Measurements from ENCODE around the gene PELI1.
"Not testable (repeated sequence)": the region's sequence is repeated elsewhere in the genome, so short reads cannot be mapped to it uniquely, and the experiment has no call there.

The PELI1 gene

DNA sequence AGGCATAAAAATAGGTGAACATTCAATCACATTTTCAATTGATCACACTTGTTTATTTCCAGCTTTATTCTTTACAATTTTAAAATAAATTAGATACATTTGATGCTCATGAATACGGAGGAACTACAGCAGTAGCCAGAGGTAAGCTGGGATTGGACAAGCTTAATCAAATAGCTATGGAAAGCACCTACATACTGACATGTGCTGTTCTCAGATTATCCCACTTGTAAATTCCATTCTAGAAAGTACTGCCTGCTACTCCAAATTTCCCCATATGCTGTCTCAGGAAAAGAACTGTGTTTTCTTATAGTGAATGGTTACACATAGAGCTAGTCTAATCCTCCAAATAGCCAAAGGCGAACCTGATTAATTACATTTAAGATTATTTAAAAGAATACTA is 24.2 kb downstream of the PELI1 start:
- DNase-seq: no peak

GRCh38 chr2:64119369-64119768 is 24.9 kb downstream of the PELI1 start:
- no peak for DNase-seq

DNA sequence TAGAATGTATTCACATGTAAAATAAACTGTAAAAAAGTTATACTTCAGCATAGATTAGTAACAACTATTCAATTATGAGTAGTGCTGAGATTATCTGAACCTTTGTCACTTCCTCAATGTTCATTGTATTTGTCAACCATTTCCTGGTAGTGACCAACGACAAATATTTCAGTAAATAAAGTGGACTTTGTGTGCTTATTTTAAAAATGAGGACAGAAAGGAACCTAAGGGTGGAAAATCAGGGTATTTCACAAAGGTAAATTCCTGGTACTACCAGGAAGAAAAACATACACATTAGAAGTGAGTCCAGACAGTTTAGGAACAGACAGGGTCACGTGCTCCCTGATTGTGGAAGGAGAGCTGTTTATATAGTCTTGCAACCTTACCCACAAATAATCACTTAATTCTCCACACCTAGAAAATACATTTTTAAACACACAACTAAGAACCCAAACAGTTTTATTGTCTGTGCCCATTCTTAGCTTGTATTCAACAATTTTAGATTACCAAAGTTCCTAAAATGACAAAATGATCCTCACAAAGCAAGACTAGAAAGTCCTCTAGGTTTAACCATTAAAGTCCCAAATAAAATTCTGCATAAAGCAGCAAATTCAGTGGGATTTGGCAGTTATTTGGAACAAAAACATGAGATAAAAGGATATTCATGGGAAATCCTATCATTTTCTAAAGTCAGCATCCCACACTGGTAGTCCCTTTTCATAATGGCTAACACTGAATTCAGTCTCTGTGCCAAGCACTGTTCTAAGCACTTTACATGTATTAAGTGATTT is 28.2 kb downstream of the PELI1 start:
- DNase-seq: no peak

DNA sequence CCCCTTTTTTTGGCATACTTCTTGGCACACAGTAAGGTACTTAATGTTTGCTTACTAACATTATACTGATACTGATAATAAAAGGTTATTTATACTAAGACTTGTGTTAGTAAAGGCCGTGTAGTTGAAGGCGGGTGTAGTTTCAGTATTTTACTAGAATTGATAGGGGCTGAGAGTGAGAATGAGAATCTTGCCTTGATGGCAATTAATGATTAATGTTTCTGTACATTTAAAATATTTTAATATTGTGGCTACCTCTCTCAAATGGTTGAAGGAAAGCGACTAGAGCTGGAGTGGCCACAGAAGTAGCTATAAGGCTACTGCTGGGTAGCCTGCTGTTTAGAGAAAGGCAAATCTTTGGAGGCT is 29.3 kb downstream of the PELI1 start:
- DNase-seq: no peak

DNA sequence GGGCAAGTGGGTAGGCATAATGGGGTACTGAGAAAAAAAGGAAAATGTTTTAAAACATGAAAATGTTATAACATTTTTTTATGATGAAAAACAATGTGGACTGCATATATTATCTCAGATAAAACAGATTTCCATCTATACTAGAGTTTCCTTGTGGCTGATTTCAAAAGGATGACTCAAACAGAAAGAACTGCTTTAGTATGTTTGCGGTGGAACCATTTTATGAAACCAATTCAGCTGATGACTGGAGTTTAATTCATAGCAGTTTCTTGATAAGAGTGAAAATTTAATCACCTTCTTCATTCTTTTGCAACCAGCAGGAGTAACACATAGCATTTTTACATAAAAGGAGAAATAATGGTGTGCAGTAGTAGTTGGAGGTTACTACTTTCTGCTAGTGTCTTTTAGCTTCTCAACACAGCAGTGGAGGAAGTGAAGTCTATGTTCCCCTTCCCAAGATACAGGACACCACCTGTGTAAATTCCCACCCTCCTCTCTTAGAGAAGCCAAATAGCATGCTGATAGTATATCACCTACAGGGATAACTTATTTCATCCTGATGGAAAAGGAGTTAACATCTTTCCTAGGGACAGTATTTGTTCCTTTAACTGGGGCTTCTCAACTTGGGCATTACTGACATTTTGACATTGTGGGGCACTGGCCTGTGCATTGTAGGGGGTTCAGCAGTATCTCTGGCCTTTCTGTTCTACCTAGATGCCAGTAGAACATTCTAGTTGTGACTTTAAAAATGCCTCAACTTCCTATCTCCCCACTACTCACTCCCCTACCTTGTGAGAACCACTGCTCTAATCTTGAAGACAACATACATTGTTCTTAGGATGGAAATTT is 29.9 kb downstream of the PELI1 start:
- no peak for DNase-seq

- no peak for DNase-seq
These were observed 32.2 kb downstream of the PELI1 start for GRCh38 chr2:64112016-64112415.

DNA sequence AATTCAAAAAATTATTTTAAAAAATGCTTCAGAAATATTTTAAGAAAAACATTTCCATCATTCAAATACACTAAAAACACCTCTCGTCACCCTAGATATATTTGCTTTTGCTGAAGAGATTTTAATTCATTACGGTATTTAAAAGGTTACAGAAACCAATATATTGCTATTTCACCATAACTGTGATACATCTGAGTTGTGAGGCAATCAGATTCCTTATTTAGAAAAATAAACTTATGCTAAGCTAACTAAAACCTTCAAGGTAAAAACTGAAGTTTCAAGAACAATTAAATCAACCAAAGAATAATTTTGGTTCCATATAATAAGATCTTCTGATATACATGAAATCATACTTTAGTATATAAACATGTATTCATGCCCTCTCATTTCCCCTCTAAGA is 32.8 kb downstream of the PELI1 start:
- DNase-seq: no peak

GRCh38 chr2:64108666-64109241 is 35.5 kb downstream of the PELI1 start:
- no peak for DNase-seq

DNA sequence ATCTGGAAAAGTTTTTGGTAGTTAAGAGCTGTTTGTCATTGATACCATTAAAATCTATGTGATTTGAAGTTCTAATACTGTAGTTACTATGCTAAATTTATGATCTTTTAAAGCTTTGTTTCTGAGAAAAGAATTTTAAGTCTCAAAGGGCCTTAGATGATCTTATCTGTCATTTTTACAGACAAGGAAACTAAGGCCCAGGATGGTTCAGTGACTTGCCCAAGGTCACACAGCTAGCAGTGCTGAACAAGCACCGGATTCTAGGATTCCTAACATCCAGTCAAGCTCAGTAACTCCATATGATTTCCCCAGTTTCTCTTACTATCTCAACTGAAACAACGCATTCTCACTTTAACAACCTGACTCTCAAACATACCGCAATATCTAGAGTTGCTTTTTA is 37.7 kb downstream of the PELI1 start:
- DNase-seq: no peak

DNA sequence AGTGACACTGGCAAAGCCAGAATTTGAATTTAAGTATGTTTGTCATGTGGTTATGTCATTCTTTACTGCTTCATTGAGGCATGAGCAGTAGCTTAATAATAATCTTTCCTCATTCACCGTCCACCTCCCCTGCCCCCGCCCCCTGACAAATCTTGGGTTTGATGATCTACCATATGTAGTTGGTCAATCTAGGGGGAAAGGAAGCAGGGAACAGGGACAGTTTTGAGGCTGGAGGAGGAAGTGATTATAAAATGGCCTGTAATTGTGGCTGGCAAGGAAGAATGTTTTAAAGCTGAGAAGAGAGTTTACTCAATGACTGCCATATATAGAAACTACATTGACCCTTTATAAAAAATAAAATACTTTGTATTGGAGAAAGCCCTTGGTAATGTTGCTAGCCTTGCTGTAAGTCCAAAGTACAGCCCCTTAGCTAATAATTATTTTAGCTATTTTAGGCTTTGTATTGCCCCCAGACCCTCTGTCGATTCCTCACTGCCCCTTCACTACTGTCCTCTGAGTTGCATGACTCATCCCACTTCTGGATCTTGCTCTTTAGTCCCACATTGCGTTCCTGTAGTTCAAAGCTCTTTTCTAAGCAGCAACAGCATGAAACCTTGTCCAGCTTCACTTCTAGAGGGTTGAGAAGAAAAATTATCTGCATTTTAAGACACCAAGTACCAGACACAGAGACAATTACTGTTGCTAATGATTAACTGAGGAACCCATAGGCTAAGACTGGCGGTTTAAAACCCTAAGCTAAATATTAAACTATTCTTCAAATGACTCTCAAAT is 38.4 kb downstream of the PELI1 start:
- DNase-seq: no peak

- no peak for DNase-seq
These were observed 39.3 kb downstream of the PELI1 start for GRCh38 chr2:64104933-64105332.

DNA sequence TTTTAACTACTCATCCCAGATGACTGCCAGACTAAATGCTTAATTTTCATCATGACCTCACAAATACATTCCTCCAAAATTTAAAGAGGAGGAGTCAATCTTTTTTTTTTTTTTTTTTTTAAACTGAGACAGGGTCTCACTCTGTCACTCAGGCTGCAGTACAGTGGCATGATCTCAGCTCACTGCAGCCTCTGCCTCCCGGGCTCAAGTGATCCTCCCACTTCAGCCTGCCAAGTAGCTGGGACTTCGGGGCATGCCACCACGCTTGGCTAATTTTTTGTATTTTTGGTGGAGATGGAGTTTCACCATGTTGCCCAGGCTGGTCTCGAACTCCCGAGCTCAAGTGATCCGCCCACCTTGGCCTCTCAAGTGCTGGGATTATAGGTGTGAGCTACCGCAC is 41.5 kb downstream of the PELI1 start:
- DNase-seq: not testable (repeated sequence)

DNA sequence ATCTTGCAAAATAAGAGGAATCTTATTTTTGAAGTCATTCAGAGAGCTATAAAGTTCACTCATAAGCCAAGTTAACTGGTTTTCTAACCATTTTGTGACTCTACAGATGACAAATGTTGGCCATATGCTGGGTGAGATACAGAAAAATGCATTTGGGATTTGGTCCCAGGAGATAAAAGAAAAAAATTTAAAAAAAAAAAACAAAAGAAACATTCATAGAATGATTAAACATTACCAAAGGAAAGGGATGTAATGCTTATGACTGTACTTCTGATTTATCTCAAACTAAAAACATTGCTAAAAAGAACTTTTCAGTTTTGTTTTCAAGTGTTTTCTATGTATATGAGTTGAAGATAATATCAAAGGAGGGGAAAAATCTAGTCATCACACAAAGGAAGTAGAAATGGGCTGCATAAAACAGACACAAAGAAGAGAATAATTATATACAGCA is 43.1 kb downstream of the PELI1 start:
- DNase-seq: no peak

GRCh38 chr2:64100584-64100983 is 43.6 kb downstream of the PELI1 start:
- not testable (repeated sequence) for DNase-seq

DNA sequence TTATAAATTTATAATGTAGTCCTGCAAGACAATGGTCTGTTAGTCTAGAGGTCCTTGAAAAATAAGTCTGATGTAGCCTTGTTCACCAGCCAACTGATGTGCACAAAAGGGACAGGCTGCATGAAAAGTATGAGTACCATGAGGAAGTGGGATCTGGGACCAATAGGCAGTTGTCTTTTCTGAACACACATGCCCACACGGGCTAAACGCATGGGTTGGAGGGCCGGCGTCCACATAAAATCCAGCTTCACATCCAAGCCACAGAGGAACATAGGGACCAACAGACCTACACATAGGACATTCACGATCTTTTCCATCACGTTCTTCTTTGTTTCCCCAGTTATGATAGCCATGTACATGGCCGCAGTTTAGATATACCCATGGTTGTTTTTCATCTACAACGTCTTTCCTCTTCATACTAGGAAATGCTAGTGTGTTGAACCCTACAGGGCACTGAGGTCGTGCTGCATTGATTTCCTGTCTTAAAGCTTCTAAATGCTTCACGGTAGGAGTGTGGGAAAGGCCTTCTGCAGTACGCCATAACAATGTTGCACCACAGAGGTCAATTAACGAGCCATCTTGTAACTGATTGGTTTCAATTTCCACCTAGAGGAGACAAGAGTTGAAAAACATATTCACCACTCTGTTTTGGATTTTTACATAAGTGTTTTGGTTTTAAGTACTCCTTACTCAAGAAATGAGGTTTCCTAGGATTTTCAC is 49.4 kb downstream of the PELI1 start:
- no peak for DNase-seq

DNA sequence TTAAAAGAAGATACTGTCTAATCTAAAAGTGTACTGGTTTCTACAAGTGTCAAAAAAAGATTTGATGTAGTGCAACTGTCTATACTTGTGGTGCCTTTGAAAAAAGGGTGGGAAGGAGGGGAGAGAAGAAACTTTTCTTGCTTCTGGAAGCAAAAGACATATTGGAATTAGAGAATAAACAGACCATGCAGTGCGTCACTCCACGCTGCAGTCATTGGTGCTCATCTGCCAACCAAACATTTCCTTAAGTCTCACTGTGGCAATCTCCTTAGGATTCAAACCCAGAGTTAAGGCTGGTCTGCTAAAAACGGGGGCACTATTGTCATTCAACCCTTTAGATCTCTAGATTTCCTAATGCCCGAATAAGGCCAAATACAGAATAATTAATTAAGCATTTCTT is 50.9 kb downstream of the PELI1 start:
- DNase-seq: no peak

DNA sequence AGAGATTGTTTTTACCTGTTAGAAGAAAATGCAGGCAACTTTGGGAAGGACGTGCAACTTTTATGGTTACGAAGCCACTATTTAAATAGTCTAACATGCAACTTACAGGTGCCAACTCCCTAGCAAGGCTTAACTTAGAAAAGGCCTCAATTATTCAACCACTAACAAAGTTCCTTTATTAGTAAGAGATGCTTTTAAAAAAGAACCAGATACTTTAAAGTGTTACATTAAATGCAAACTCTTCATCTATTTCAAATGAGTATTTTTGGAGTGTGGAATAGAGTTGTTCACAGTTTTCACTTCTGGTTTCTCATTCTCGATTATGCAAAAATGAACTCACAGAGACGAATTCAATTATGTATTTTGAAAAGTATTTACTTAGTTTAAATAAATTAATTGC is 51.7 kb downstream of the PELI1 start:
- no peak for DNase-seq

- DNase-seq: no peak
These were observed 54.0 kb downstream of the PELI1 start for GRCh38 chr2:64090264-64090663.

DNA sequence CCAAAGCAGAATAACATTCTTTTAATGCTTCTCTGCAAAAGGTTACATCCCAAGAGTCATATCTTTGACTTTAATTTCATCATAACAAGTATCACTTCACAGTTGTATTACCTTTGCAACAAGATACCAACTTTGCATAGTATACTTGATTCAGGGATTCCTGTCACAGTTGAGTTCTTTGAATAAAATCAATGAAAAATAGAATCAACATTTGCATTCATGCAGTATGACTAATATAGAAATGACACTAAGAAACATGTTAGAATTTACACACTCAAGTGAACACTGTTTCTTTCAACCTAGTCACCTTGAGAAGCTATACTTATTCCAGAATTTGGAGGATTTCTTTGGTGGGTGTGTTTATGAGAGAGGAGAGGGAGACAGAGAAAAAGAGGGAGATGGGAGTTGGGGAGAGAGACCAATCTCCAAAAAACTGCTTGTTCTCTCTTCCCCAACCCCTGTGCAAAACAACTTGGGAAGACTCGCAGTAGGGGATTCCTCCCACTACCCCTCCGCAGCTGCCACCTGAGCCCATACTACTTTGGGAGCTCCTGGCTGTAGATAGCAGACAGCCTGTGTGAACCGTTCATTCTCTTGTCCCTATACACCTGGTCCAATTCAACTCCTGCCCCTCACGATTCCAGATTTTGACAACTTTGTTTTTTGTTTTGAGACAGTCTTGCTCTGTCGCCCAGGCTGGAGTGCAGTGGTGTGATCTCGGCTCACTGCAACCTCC is 57.7 kb downstream of the PELI1 start:
- DNase-seq: no peak

- DNase-seq: no peak
These were observed 58.3 kb downstream of the PELI1 start for GRCh38 chr2:64085936-64086335.

- no peak for DNase-seq
These were observed 63.2 kb downstream of the PELI1 start for GRCh38 chr2:64081046-64081445.

DNA sequence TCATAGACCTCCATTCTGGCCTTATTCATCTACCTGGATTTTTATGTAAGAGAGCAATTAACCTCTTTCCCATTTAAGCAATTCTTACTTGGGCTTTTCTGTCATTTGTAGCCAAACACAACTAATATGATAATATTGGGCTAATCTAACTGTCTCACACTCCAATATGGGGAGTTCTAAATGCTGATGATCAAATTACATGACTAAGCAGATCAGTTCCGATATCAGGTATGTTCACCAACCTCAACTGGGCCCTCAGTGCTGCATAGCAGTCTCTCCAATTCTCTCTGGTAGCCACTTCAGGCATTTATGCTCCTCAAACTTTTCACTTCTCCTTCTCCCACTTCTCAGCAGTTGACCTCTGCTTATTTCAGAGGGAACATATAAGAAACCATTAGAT is 64.0 kb downstream of the PELI1 start:
- DNase-seq: no peak
